ENCODE results near the gene ALLC.

- TF ChIP-seq CBFB (IDR thresholded peaks at IDR 0.05; ENCODE audit: low read depth) = no peak
- TF ChIP-seq RAD21 (IDR thresholded peaks at IDR 0.05; ENCODE audit: insufficient read depth, low read depth, low read length) = no peak
- TF ChIP-seq BCL3 (IDR thresholded peaks at IDR 0.05; ENCODE audit: borderline replicate concordance, insufficient read depth, low read depth, low read length, poor library complexity, severe bottlenecking) = no peak
- no peak for TF ChIP-seq REST (IDR thresholded peaks at IDR 0.05; ENCODE audit: low read depth, low read length)
- no peak for TF ChIP-seq IRF3 (IDR thresholded peaks at IDR 0.05)
- TF ChIP-seq EZH2 (IDR thresholded peaks at IDR 0.05; ENCODE audit: borderline replicate concordance, control insufficient read depth, low read depth, low read length) = no peak
- no peak for TF ChIP-seq PBX3 (IDR thresholded peaks at IDR 0.05; ENCODE audit: insufficient replicate concordance, low read depth, low read length)
- no peak for TF ChIP-seq SPI1 (IDR thresholded peaks at IDR 0.05; ENCODE audit: borderline replicate concordance, insufficient read depth, low read depth, low read length)
- TF ChIP-seq SMAD1 (IDR thresholded peaks at IDR 0.05; ENCODE audit: low read depth, partially characterized antibody) = no peak
- TF ChIP-seq USF1 (IDR thresholded peaks at IDR 0.05; ENCODE audit: borderline replicate concordance, extremely low read length, insufficient read depth, low read depth, low read length) = no peak
- TF ChIP-seq MEF2B (IDR thresholded peaks at IDR 0.05; ENCODE audit: partially characterized antibody, poor library complexity, severe bottlenecking) = no peak
- no peak for TF ChIP-seq POLR2AphosphoS5 (IDR thresholded peaks at IDR 0.05; ENCODE audit: low read length)
- TF ChIP-seq ZZZ3 (IDR thresholded peaks at IDR 0.05; ENCODE audit: control insufficient read depth, insufficient read length, low read depth) = no peak
- no peak for TF ChIP-seq CTCF (IDR thresholded peaks at IDR 0.05 in 2 of 3, conservative IDR thresholded peaks at IDR 0.05 in 1 of 3; ENCODE audit: control insufficient read depth in 2 of 3, extremely low read depth in 1 of 3, insufficient read depth in 1 of 3, low read depth in 3 of 3, low read length in 3 of 3)
Measured at GRCh38 chr2:3705782-3706181, 47.8 kb downstream of the ALLC start.

Measured in GM12878 (cell line).